Measurements from ENCODE around the gene ADISSP. TPM values are rescaled to one million over a fixed set of nuclear protein-coding genes. Genes with fewer than 3 reads are reported as not detected.

The ADISSP gene
- total RNA-seq, 1 experiment from 2014 or later: 99.4 TPM

DNA sequence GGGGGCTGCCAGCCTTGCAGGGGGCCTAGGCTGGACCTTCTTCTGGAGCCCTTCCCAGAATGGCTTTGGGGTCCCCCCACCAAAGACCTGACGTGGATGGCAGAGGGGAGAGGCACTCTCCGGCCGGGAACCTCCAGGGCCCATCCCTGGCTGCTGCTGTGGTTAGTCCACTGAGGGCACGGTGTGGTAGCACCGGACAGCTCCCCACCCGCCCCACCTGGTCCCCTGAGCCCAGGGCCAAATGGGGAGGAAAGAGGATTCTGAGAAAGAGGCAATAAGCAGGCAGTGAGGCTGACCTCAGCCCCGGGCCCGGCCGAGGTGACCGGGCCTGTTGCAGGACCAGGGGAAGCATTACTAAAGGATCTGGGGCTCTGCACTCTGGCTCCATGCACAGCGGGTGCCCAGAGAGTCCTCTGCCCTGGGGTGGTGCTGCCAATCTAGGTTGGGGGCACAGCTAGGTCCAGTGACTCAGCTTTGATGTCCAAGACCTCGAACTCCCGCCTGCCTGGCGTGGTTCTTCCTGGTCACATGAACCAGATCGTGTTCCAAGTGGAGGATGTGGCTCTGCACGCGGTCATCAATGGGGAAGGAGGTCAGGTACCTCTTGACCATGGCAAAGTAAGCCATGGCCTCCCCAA, 16.8 kb upstream of the ADISSP start:
- Histone ChIP-seq H3K79me2 (ENCODE audit: insufficient read depth, low read length) (peaks cover 27% of the 10 kb centered on the region), H3K36me3 (ENCODE audit: control insufficient read depth in 1 of 2, insufficient read depth in 2 of 2, low read length in 2 of 2) (peaks cover 0 to 8% of the 10 kb centered on the region in 2 experiments; a peak in 1 of 4 replicates), H2AFZ (ENCODE audit: low read depth, low read length, poor library complexity, severe bottlenecking) (no peak overlapping the region), H3K27me3 (ENCODE audit: insufficient read depth, low read length) (no peaks in the 10 kb centered on the region), H3K27ac (ENCODE audit: low read depth, low read length) (no peak overlapping the region; the same call in 1 of the 2 replicates), H3K4me1 (ENCODE audit: control insufficient read depth in 1 of 2, insufficient read depth in 2 of 2, low read length in 2 of 2) (peaks cover 25 to 47% of the 10 kb centered on the region in 2 experiments), H3K4me2 (ENCODE audit: low read length) (peak overlapping the region; percentile 88; the same call in 1 of the 2 replicates), H4K20me1 (ENCODE audit: insufficient read depth) (no peaks in the 10 kb centered on the region), H3K9me2 (ENCODE audit: insufficient read depth) (no peaks in the 10 kb centered on the region), H3K9ac (ENCODE audit: low read length) (no peak overlapping the region), H3K4me3 (replicated peaks in 1 of 2; ENCODE audit: low read depth in 1 of 2, low read length in 2 of 2) (no peak overlapping the region), H3K9me3 (ENCODE audit: control insufficient read depth in 1 of 2, insufficient read depth in 1 of 2, low read depth in 1 of 2, low read length in 2 of 2) (no peaks in the 10 kb centered on the region)
- ATAC-seq: no peak
- DNase-seq (ENCODE audit: low read depth, low spot score): no peak
- RAD21 ChIA-PET (ENCODE audit: low non-redundant PET in 1 of 2, low total read pairs in 2 of 2, uncharacterized antibody in 2 of 2, unreplicated experiment in 2 of 2): no interaction called here
- TF ChIP-seq SRF (IDR thresholded peaks at IDR 0.05; ENCODE audit: low read depth) (no peak), POLR2AphosphoS5 (IDR thresholded peaks at IDR 0.05; ENCODE audit: low read depth, low read length) (0 out of 2 replicates have a peak, but pooled peaks have one; percentile 24)
- intact Hi-C loops (cut with micrococcal nuclease): no loop called here
- CTCF ChIA-PET: interaction anchor here (1.0 kb wide), 1 partner anchor 107 kb away, joined by 3 read pairs; no protein-coding TSS in a partner anchor
- POLR2A ChIA-PET: no interaction called here
- BruUV-seq (replicated peaks): TSS peak; percentile 88

DNA sequence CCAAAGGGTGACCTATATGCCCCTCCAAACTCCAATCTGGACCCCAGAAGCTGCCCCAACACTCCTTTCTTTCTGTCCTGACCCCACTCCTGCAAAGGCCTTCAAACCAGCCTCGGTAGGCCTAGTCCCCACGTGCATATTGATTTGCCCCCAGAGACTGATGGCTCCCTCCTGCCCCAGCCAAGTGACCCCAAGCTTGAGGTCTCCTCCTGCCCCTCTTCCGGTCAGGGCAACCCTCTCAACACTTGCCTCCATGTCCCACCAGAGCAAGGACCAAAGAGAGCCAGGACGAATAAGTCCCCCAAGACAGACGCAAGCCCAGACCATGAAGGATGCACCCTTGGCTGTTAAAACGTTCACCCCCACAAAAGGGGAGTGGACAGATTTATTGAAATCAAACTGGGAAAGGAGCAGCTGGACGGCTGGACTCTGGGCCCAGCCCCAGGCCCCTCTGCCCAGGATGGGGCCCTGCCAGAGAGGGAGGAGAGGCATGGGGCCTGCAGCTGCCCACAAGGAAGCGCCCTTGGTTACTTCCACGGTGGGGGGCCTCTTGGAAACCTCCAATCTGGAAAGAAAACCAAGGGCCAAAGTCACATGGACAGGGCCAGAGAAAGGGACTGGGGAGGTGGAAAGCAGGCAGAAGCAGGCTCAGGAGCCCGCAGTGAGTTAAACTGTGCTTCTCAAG, 16.1 kb upstream of the ADISSP start:
- Histone ChIP-seq H3K79me2 (ENCODE audit: insufficient read depth, low read length) (peaks cover 27% of the 10 kb centered on the region), H3K9ac (ENCODE audit: low read length) (no peak overlapping the region), H3K4me1 (ENCODE audit: control insufficient read depth in 1 of 2, insufficient read depth in 2 of 2, low read length in 2 of 2) (peaks cover 21 to 41% of the 10 kb centered on the region in 2 experiments), H4K20me1 (ENCODE audit: insufficient read depth) (no peaks in the 10 kb centered on the region), H3K9me2 (ENCODE audit: insufficient read depth) (no peaks in the 10 kb centered on the region), H3K4me3 (replicated peaks in 1 of 2; ENCODE audit: low read depth in 1 of 2, low read length in 2 of 2) (no peak overlapping the region), H3K36me3 (ENCODE audit: control insufficient read depth in 1 of 2, insufficient read depth in 2 of 2, low read length in 2 of 2) (peaks cover 0 to 8% of the 10 kb centered on the region in 2 experiments; a peak in 1 of 4 replicates), H3K27me3 (ENCODE audit: insufficient read depth, low read length) (no peaks in the 10 kb centered on the region), H3K27ac (ENCODE audit: low read depth, low read length) (no peak overlapping the region), H3K9me3 (ENCODE audit: control insufficient read depth in 1 of 2, insufficient read depth in 1 of 2, low read depth in 1 of 2, low read length in 2 of 2) (no peaks in the 10 kb centered on the region), H3K4me2 (ENCODE audit: low read length) (no peak overlapping the region), H2AFZ (ENCODE audit: low read depth, low read length, poor library complexity, severe bottlenecking) (no peak overlapping the region)
- TF ChIP-seq SIN3A (IDR thresholded peaks at IDR 0.05; ENCODE audit: low read depth) (no peak), CBX3 (IDR thresholded peaks at IDR 0.05; ENCODE audit: low read depth) (no peak), ZNF274 (IDR thresholded peaks at IDR 0.05; ENCODE audit: low read depth, low read length) (no peak), POLR2AphosphoS5 (IDR thresholded peaks at IDR 0.05; ENCODE audit: low read depth, low read length) (peak; percentile 2; the same call in 1 of the 2 replicates)
- intact Hi-C loops (cut with micrococcal nuclease): no loop called here
- POLR2A ChIA-PET: no interaction called here
- no TSS peak for BruUV-seq (replicated peaks)
- RAD21 ChIA-PET (ENCODE audit: low non-redundant PET in 1 of 2, low total read pairs in 2 of 2, uncharacterized antibody in 2 of 2, unreplicated experiment in 2 of 2): no interaction called here
- ATAC-seq: no peak
- CTCF ChIA-PET: interaction anchor here (1.0 kb wide), 1 partner anchor 107 kb away, joined by 3 read pairs; no protein-coding TSS in a partner anchor
- DNase-seq (ENCODE audit: low read depth, low spot score): no peak

Data from HCT116 (cell line).